RPMI8226 (cell line): ENCODE results near the gene COL2A1.
"Not testable (repeated sequence)": the region's sequence is repeated elsewhere in the genome, so short reads cannot be mapped to it uniquely, and the experiment has no call there.

Source experiments
- DNase-seq: peaks from one replicate; pipeline ENCODE4 v3.0.0-alpha.2; 2015

The COL2A1 gene

GRCh38 chr12:47972895-47973294, 31.4 kb downstream of the COL2A1 start:
- DNase-seq: no peak

DNA sequence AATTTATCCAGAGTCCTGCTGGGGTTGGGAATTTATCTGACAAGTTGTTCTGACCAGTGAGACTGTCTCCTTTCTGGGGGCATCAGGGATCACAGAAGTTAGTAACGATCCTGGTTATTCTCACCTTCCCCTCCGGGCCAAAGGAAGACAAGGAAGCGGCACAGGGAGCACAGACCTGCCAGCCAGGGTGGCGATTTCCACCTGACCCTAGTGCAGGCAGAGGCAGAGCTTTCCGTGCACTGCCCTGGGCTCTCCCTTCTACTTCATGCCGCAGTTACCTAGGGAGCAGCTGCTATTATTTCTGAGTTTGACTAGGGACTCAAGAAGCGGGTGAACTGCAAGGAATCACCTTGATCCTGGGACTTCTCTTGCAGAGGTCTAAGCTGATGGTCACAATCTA, 33.4 kb downstream of the COL2A1 start:
- DNase-seq: no peak

DNA sequence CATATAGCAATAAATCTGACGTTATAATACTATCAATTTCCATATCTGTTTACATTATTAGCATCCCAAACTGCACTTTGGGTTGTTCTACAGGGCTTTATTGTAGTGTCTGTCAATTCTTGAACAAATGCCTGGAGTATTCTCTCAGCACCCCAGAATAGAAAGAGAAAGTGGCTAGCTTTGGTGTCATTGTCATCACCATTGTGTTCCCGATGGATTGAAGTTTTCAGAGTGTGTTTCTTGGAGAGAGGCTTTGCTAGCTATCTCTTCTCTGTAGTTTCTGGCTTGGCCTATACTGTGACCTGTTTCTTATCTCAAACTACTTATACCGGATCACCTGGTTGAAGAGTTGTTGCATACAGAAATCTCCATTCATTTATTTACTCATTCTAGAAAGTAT, 34.4 kb downstream of the COL2A1 start:
- DNase-seq: no peak

GRCh38 chr12:47967461-47968321, 36.6 kb downstream of the COL2A1 start:
- DNase-seq: no peak

DNA sequence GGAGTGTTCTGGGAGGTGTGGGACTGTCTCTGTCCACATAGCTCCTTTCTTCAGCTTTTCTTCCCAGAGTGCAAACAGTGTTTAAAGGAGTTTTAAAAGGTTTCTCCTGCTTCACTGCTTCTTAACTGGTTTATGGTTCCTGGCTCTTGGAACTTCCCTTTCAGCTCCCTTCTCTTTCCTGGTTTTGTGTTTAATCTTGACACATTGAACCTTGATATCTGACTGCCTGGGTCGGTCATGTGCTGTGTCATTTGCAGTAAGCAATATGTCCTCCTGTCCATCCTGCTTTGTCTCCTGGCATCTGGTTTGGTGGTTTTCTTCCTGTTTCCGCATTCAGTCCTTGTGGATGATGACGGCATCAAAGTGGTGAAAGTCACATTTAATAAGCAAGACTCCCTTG, 38.7 kb downstream of the COL2A1 start:
- DNase-seq: no peak

- peak; percentile 35 for DNase-seq
Measured at GRCh38 chr12:47964106-47964728, 40.1 kb downstream of the COL2A1 start.

DNA sequence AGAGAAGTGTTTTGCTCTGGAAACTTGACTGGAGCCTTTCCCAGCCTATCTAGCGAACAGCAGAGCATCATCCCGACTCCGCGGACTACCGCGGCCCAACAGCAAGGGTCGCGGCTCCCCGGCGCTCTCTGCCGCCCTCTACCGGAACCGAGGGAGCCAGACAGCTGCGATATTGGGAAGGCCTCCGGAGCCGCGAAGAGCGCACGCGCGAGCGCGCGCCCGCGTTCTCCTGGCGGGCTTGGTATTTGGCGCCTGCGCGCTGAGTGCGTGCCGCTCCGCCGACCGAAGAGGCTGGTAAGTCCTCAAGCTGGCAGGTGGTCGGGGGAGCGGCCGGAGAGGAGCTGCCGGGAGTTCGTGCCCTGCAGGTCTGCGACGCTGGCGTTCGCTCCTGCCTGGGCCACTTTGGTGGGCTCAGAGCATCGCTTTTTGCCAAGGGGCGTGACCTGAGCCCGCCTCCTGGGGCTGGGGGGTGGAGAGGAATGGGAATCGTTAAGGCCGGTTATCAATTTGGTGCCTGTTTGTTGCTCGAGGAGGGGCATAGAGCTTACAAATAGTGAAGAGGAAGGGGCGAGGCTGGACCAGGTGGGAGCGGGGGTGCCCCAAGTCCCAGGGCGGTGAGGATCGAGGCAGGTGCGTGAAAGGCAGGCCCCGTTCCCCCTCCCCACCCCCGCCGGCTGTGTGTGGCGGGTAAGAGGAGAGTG, 40.8 kb downstream of the COL2A1 start, which contains the start of gene TMEM106C:
Gene TMEM106C (plus strand): TSS at position 257 of the 701 bp plus-strand sequence. CDS start 641 bp downstream, outside the sequence.
- DNase-seq: peak; percentile 94

- DNase-seq: no peak
Measured at GRCh38 chr12:47962198-47962597, 42.1 kb downstream of the COL2A1 start.

- not testable (repeated sequence) for DNase-seq
Measured at GRCh38 chr12:47957671-47958070, 46.6 kb downstream of the COL2A1 start.

- DNase-seq: no peak
Measured at GRCh38 chr12:47955059-47955458, 49.2 kb downstream of the COL2A1 start.

- no peak for DNase-seq
Measured at GRCh38 chr12:47954467-47955045, 49.7 kb downstream of the COL2A1 start.

DNA sequence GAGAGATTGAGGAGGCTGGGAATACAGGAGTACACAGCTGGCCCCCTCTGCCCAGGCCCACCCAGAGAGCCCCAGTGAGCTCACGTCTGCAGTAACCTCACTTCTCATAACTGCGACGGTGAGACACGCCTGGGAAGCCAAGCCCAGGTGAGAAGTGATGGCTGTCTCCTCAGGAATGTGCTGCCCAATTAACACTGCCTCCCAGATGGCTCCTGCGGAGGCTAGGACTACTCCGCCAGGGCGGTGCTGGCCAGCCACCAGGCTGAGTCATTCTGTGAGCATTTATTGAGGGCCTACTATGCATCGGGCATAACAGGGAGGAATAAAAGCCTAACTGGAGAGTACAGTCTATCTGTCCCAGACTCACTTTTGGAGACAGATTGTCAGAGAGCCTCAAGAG, 50.2 kb downstream of the COL2A1 start:
- DNase-seq: no peak

GRCh38 chr12:47950856-47951468, 53.3 kb downstream of the COL2A1 start:
- no peak for DNase-seq

DNA sequence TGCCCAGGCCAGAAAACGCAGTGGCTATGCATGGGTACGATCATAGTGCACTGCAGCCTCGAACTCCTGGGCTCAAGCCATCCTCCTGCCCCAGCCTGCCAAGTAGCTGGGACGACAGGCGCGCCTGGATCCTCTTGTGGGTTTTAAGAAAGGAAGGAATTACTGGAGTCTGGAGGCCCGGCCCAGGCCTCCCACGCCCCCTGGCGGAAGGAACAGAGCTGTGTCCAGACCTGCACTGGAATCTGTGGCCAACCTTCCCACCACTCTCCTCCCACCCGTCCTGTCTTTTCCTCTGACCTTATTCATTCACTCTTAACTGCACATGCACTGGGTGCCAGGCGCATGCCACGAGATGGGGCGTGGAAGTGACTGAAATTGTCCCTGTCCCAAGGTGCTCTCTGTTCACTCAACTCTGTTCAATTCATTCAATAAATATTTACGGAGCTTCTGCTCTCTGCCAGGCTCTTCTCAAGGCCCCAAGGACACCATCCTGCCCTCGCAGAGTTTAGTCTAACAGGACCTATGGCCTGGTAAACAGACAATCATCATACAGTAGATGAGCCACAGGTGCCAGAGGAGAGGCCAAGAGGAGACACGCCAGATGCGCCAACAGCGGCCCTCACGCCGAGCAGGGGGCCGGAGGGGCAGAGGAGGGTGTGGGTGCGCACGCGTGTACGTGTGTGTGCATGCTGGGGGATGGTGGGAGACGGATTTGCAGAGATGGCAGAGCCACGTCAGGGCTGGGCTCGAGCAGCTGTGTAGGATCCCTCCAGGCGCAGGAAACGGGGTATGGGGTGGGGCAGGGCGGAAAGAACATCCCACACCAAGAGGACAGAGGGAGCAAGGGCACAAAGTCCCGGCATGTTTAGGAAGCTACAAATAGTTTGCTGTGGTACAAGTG, 54.6 kb downstream of the COL2A1 start:
- peak; percentile 69 for DNase-seq

DNA sequence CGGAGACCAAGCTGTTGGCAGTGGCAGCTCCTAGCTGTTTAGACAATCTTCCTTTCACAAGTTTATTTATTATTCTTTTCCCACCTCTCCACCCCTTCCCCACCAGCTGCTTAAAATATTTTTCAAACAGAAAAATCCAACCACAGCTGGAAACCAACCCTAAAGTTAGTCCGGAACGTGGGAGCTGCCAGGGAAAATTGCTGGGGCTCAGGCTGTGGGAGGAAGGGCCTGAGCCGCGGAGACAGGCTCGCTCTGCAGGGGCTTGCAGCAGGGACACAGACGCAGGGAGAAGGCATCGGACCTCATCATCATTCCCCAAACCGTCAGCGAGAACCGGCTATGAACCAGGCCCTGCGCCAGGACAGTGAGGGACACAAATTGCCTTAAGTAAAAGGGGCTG, 56.9 kb downstream of the COL2A1 start:
- DNase-seq: no peak

DNA sequence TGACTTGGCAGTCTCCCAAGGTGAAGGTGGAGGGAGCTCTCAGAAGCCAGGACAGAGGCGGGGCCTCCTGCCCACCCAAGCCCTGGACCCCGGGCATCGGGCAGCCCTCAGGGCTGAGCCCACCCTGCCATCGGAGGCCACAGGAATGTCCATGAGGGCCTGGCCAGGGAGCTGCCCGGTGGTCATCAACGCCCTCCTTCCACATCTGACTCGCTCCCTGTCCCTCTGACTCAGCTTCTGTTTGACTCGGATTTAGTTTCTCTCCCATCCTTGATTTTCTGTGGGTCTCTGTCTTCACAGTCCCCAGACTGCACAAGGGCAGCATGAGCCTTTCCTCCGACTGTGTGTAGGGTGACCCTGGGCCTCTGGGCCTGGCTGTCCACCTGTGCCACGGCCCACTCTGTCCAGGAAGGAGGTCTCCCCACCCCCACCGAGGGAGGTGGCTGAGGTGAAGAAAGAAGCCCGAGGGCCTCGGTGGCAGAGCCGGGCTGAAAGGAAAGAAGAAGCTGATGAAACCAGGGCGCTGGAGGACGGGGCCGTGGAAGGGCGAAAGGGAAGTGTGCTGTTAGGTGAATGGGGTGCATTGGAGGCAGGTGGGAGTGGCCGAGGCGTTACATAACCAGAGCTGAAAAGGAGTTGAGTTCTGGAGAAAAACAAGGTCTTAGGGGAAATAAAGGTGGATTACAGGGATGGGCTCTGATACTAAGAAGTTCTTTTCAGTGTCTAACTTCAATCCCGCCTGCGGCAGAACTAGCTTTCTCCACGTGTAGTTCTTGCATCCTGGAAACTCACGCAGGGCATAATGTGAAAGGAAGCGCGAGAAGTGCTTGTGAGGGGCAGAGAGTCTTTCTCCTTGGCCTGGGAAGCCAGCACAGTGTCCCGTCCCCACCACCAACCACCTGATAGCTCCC, 57.6 kb downstream of the COL2A1 start:
- no peak for DNase-seq

GRCh38 chr12:47945341-47945728, 58.9 kb downstream of the COL2A1 start:
- no peak for DNase-seq

DNA sequence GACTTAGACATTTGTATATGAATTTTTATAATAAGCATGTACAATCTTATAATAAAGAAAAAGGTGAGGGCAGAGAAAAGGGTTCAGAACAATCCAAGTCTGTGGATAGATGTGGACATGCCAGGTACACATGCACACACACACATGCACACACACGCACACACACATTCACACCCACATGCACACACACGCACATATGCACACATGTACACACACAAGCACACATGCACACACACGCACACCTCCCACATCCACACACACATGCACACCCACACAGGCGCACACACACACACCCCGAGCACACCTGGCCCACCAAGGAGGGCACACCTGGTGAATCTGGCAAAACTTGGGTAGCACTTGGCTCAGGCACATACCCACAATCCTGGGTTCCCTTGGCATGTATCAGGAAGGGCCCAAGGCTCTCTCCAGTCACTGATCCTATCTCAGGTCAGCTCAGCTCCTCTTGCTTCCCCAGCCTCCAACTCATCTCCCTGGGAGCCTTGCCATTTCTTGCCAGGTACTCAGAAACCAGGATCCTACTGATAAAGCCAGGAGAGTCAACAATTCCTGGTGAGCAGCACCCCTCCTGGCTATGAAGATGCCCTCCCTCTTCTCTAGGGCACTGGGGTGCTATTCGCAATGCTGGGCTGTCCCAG, 59.5 kb downstream of the COL2A1 start:
- DNase-seq: no peak

- DNase-seq: no peak
Measured at GRCh38 chr12:47943623-47944340, 60.5 kb downstream of the COL2A1 start.
